ENCODE results near the gene LRRC51. TPM values are rescaled to one million over a fixed set of nuclear protein-coding genes. Genes with fewer than 3 reads are reported as not detected.

Gene LRRC51
- total RNA-seq, 2 donors from 2014 or later: 4.0 to 7.6 TPM

DNA sequence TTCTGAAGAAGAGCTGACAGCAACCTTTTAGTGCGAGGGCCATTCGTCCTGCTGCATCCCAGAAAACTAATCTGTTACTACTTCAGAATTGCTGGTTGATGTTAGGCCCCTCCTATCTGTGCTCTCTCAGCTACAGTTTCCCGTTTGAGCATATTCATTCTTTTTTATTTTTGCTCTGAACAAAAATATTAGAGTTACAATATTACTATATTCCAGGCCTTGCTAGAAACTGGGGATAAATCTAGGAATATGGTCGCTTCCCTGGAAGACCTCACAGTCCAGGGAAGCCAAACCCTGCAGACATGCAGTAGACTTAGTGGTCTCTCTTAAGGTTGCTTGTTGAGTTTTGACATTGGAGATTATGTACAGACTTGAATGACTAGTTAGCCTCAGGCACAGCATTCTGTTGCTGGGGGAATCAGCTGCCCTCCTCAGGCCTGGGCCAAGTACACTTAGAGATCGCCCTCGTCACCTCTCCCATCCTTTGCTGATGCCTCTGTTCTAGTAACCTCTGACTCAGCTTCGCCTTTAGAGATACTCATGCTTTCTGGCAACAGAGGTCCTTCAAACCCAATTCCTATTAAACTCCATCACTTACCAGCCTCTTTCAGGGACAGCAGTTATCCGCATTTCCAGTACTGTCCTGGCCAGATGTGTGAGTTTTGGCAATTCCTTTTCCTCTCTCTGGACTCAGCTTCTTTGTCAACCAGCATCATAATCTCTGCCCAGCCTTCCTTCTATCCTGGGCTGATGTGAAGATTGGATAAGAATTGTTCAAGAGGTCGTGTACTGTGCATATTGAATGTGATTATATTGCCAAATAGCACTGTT, 32.5 kb downstream of the LRRC51 start:
- Histone ChIP-seq H3K4me1 (peaks cover 0 to 12% of the 10 kb centered on the region in 2 donors), H3K27ac (peak overlapping the region; percentile 96 to 97), H3K36me3 (peaks cover 12% of the 10 kb centered on the region), H3K9me3 (no peaks in the 10 kb centered on the region), H3K27me3 (no peaks in the 10 kb centered on the region), H3K4me3 (peak overlapping the region; percentile 61 to 65)
- TF ChIP-seq, protein P1, sequence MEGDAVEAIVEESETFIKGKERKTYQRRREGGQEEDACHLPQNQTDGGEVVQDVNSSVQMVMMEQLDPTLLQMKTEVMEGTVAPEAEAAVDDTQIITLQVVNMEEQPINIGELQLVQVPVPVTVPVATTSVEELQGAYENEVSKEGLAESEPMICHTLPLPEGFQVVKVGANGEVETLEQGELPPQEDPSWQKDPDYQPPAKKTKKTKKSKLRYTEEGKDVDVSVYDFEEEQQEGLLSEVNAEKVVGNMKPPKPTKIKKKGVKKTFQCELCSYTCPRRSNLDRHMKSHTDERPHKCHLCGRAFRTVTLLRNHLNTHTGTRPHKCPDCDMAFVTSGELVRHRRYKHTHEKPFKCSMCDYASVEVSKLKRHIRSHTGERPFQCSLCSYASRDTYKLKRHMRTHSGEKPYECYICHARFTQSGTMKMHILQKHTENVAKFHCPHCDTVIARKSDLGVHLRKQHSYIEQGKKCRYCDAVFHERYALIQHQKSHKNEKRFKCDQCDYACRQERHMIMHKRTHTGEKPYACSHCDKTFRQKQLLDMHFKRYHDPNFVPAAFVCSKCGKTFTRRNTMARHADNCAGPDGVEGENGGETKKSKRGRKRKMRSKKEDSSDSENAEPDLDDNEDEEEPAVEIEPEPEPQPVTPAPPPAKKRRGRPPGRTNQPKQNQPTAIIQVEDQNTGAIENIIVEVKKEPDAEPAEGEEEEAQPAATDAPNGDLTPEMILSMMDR (IDR thresholded peaks at IDR 0.05): no peak
- DNase-seq (ENCODE audit: low spot score): no peak

DNA sequence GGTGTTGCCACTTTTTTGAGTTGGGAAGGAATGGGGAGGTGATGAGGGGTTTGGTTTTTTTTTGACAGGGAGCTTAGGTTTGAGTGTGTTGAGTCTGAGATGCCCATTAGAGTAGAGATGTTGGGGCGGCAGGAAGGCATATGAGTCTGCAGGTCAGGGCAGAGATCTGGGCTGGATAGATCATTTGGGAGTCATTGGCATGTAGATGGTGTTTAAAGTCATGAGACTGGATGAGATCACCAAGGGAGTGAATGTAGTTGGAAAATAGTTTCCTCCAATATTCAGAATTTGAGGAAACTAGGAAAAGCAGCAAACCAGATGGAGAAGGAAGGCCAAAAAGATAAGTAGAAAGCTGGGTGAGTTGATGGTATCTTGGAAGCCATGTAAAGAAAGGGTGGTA, 33.9 kb downstream of the LRRC51 start:
- H3K36me3 ChIP-seq: peaks cover 2% of the 10 kb centered on the region
- no peaks in the 10 kb centered on the region for H3K9me3 ChIP-seq
- DNase-seq (ENCODE audit: low spot score): no peak
- no peak overlapping the region for H3K4me3 ChIP-seq
- peaks cover 0 to 12% of the 10 kb centered on the region in 2 donors for H3K4me1 ChIP-seq
- H3K27ac ChIP-seq: no peak overlapping the region
- H3K27me3 ChIP-seq: no peaks in the 10 kb centered on the region
- TF ChIP-seq, protein P1 (IDR thresholded peaks at IDR 0.05): no peak

- Histone ChIP-seq H3K27me3 (no peaks in the 10 kb centered on the region), H3K27ac (no peak overlapping the region), H3K9me3 (no peaks in the 10 kb centered on the region), H3K4me3 (no peak overlapping the region), H3K4me1 (peaks cover 0 to 10% of the 10 kb centered on the region in 2 donors), H3K36me3 (no peaks in the 10 kb centered on the region)
- no peak for DNase-seq (ENCODE audit: low spot score)
- TF ChIP-seq, protein P1 (IDR thresholded peaks at IDR 0.05): no peak
These were observed 35.5 kb downstream of the LRRC51 start for GRCh38 chr11:72116019-72116755.

DNA sequence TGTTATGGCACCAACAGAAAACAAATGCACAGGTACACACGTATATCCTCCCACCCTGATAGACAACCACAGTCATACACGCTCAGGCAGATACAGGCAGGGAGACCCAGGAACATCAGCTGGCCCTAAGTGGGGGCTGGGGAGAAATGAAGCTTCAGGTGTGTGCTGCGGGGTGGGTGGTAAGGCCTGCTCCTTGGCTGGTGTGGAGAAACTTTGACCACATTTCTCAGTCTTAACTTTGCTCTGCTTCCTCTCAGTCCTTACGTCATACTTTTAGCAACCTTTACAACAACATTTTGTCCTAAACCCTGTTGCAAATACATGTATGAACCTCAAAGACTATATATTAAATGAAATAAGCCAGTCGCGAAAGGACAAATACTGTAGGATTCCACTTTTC, 38.5 kb downstream of the LRRC51 start:
- Histone ChIP-seq H3K27ac (no peak overlapping the region), H3K9me3 (no peaks in the 10 kb centered on the region)
- TF ChIP-seq, protein P1 (IDR thresholded peaks at IDR 0.05): no peak

DNA sequence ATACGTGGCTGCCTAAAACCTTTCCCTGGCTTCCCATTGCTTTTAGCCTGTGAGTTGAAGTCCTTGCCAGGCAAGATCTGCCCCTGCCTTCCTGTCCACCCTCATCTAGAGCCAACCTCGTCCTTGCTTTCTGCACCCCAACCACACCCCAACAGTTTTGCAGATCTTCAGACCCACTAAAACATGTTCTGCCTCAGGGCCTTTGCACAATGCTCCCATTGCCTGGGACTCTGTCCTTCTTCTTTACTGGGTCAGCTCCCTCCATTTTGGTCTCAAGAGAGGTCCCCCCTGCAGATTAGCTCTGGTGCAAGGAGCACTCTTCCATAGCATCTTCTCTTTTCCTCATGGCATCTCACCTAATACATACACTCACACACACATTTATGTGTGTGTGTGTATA, 40.3 kb downstream of the LRRC51 start:
- no peak overlapping the region for H3K27ac ChIP-seq
- no peak for DNase-seq (ENCODE audit: low spot score)
- TF ChIP-seq, protein P1 (IDR thresholded peaks at IDR 0.05): no peak
- H3K36me3 ChIP-seq: no peaks in the 10 kb centered on the region
- no peaks in the 10 kb centered on the region for H3K4me1 ChIP-seq
- H3K27me3 ChIP-seq: no peaks in the 10 kb centered on the region
- no peaks in the 10 kb centered on the region for H3K9me3 ChIP-seq
- H3K4me3 ChIP-seq: no peak overlapping the region

More for the DNA sequence above, 38.5 kb downstream of the LRRC51 start:
- Histone ChIP-seq H3K36me3 (no peaks in the 10 kb centered on the region), H3K4me1 (no peaks in the 10 kb centered on the region), H3K27me3 (no peaks in the 10 kb centered on the region), H3K4me3 (no peak overlapping the region)
- DNase-seq (ENCODE audit: low spot score): no peak

Measured in right atrium auricular region (tissue), 2 donors.